ENCODE measurements around the gene C8B.

C8B gene

DNA sequence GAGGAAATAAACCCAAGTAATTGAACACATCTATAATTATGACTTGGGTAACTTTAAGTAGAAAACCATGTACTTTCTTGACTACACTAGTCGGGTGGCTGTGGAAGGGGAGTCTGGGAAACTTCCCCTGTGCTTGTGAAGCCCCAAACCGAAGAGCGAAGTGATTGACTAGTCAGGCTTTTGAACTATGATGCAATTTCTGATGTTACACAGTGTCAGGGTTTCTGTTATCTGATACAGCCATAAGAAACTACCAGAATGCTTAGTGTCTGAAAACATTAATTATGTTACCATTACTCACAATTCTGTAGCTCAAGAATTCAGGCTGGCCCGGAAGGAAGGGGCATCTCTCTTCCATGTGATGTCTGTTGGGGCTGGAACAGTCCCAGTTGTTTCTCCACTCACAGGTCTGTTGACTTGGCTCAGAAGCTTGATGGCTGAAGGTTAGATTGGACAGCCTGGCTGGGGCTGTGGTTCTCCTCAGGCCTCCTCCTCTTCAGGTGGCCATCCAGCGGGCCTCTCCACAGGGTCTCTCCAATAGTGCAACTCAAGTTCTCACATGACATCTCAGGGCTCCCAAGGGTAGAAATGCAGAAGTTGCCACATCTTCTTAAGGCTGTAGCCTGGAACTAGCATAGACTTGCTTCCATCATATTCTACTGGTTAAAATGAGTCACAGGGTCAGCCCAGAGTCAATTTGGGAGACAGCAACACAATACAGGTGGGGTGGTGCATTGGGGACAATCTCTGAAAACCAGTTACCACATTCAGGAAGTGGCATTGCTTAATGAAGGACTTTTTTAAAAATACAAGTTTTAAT lies 8.3 kb upstream of the C8B start:
- TF ChIP-seq, protein P1, sequence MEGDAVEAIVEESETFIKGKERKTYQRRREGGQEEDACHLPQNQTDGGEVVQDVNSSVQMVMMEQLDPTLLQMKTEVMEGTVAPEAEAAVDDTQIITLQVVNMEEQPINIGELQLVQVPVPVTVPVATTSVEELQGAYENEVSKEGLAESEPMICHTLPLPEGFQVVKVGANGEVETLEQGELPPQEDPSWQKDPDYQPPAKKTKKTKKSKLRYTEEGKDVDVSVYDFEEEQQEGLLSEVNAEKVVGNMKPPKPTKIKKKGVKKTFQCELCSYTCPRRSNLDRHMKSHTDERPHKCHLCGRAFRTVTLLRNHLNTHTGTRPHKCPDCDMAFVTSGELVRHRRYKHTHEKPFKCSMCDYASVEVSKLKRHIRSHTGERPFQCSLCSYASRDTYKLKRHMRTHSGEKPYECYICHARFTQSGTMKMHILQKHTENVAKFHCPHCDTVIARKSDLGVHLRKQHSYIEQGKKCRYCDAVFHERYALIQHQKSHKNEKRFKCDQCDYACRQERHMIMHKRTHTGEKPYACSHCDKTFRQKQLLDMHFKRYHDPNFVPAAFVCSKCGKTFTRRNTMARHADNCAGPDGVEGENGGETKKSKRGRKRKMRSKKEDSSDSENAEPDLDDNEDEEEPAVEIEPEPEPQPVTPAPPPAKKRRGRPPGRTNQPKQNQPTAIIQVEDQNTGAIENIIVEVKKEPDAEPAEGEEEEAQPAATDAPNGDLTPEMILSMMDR (conservative IDR thresholded peaks at IDR 0.05; ENCODE audit: low read depth, low read length): no peak
- no peak overlapping the region for H3K4me3 ChIP-seq (ENCODE audit: low read length)
- DNase-seq (ENCODE audit: low read depth): no peak

DNA sequence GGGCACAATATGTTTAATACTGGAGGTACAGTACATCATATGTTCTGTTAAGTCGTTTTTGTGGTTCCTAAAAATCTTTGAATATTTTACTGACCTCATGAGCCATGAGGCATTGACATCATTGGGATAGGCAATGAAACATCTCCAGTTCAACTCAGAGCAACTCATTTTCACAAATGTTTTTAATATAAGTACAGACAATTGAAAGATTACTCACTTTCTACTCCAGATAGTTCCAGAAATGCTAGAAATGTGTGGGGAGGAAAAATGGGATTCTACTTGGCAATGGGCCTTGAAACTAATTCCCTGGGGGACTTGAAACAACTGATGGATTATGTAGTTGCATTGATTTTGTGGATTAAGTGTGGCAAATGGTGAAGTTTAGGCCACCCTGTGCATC lies 7.2 kb upstream of the C8B start:
- no peak for DNase-seq (ENCODE audit: low read depth)
- no peak overlapping the region for H3K4me3 ChIP-seq (ENCODE audit: low read length)
- TF ChIP-seq, protein P1 (conservative IDR thresholded peaks at IDR 0.05; ENCODE audit: low read depth, low read length): no peak

DNA sequence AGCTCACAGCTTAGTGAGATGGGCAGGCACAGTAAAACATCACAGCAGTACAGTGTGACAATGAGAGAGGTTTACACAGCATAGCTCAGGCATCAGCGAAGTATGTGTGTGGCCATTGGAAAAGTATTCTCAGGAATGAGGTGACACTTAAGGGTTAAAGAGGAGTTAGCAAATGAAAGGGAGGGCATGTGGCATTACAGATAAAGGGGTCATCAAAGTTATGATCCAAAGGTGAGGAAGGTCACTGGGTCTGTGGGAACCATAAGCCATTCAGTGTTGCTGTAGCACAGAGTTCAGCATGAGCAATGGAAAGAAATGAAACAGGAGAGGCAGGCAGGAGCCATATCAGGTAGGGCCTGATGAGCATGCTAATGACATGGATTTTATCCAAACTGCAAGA lies 4.5 kb upstream of the C8B start:
- DNase-seq (ENCODE audit: low read depth): no peak
- H3K4me3 ChIP-seq (ENCODE audit: low read length): no peak overlapping the region
- TF ChIP-seq, protein P1 (conservative IDR thresholded peaks at IDR 0.05; ENCODE audit: low read depth, low read length): no peak

DNA sequence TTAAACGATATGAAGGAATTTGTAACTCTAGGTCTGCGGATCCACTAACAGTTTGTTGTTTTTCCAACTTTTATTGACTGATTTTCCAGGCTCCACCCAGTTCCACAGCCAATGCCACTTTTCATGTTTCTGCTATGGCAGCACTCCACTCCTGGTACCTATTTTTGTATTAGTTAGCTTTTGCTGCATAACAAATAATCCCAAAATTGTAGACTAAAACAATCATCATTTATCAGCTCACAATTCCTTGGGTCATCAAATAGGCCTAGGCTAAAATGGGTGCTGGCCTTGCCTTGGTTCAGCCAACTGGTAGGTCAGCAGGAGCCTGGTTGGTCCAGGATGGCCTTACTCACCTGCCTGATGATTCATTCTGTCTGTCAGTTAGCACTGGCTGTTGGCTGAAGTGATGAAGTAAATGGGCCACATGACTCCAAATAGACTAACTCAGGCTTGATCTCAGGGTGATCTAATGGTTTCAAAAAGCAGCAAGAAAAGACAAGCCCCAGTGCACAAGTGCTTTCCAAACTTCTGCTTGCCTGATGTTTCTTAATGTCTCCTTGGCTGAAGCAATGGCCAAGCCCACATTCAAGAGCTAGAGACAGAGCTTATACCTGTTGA lies 3.2 kb upstream of the C8B start:
- H3K4me3 ChIP-seq (ENCODE audit: low read length): no peak overlapping the region
- TF ChIP-seq, protein P1 (conservative IDR thresholded peaks at IDR 0.05; ENCODE audit: low read depth, low read length): no peak
- no peak for DNase-seq (ENCODE audit: low read depth)

DNA sequence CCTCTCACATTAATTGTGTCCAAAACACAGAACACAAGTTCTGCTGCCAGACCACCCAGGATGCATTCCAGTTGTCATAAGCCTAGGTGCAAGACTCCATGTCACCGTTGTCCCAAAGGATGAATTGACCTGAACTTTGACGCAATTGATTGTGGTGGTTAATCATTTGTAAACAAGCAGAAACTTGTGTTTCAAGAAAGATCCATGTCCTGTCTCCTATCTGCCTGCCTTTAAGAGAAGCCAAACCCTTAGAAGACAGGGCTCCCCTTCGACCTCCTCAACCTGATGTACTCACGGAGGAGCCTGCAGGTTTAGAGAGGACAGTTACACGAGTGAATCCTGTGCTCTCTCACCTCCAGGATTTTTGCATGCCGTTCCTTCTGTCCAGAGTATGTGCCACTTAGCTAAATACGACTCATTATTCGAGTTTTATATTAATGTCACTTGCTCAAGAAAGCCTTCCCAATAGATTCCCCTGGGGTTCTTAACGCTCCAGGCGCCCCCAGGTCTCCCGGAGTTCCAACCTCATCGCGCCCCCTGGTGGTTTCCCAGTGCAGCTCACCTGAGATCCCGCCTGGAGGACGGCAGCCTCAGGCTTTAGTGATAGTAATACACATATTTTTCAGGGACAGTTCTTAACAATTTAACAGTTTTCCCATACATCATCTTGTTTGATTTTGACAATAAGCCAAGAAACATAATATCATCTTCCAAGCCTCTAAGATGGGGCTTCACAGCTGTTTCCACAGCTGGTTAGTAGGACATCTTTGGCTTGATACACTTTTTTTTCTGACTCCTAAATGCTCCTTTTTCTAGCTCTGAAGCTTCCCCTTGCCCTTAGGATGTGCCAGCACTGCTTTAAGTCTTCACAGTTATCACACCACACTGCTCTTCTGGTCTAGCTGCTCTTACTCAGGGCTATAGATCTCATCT lies 2.4 kb upstream of the C8B start:
- TF ChIP-seq, protein P1 (conservative IDR thresholded peaks at IDR 0.05; ENCODE audit: low read depth, low read length): peak; percentile 67
- no peak for DNase-seq (ENCODE audit: low read depth)
- no peak overlapping the region for H3K4me3 ChIP-seq (ENCODE audit: low read length)

DNA sequence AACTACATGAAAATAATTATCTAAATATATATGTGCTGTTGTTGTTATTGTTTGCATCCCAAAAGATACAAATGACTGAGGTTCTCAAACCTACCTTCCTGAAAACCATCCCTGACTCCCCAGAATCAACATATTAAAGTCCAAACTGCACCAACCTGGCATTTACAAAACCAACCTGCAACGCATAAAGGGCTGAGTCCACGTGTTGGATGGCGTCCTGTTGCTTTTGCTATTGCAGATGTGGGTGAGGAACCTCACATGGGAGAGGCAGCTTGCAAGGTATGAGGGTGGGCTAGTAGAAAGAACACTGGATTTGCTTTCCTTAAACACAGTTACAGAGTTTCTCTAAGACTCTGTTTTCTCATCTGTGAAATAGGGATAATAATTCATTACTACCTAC lies 1.5 kb upstream of the C8B start:
- TF ChIP-seq, protein P1 (conservative IDR thresholded peaks at IDR 0.05; ENCODE audit: low read depth, low read length): no peak
- no peak overlapping the region for H3K4me3 ChIP-seq (ENCODE audit: low read length)
- DNase-seq (ENCODE audit: low read depth): no peak
